Measurements from ENCODE around the gene CHTOP. TPM values are rescaled to one million over a fixed set of nuclear protein-coding genes. Genes with fewer than 3 reads are reported as not detected.

Gene CHTOP
- total RNA-seq, 1 donor from 2014 or later = 129 TPM

DNA sequence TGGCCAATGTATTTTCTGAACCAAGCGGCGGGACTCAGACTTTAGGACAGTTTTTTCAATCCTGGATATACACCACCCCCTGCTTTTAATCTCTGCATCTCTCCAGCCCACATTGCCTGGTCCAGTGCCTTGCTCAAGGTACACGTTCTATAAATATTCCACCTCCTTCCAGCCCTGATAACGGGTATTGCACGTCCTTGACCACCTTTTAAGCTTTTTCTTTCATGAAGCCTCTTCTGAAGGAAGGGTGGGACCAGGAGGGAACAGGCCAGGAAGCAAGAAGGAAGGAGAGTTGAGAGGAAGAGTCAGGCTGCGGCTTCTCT is 24.3 kb upstream of the CHTOP start:
- Mint-ChIP-seq H3K27me3 (no peaks in the 10 kb centered on the region), H3K27ac (no peak overlapping the region), H3K4me3 (ENCODE audit: low read depth) (peak overlapping the region; percentile 43), H3K9me3 (ENCODE audit: low read depth) (no peaks in the 10 kb centered on the region), H3K36me3 (ENCODE audit: insufficient read depth) (peaks cover 8% of the 10 kb centered on the region), H3K4me1 (ENCODE audit: low read depth) (peaks cover 40% of the 10 kb centered on the region)
- TF ChIP-seq CTCF (IDR thresholded peaks at IDR 0.05; ENCODE audit: unreplicated experiment) = no peak
- DNase-seq (ENCODE audit: low spot score, unreplicated experiment) = no peak

DNA sequence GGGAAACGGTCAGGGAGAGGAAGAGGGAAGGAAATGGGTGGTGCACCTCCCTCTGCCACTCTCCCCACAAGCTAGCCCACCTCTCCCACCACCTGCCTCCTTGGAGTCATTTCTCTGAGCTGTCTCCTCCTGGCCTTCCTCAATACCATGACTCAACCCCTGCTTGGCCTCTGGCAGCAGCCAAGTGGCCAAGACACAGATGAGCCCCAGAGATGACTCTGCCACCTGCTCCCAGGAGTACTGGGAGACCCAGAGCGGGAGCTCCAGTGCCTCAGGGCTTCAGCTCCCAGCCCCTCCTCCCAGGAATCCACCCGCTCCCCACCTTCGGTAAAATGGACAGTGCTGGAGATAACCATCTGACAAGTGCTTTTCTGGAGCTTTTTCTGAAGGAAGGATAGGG is 23.5 kb upstream of the CHTOP start:
- Mint-ChIP-seq H3K27ac (no peak overlapping the region), H3K9me3 (ENCODE audit: low read depth) (no peaks in the 10 kb centered on the region), H3K27me3 (no peaks in the 10 kb centered on the region), H3K4me3 (ENCODE audit: low read depth) (no peak overlapping the region), H3K36me3 (ENCODE audit: insufficient read depth) (peaks cover 5% of the 10 kb centered on the region), H3K4me1 (ENCODE audit: low read depth) (peaks cover 40% of the 10 kb centered on the region)
- no peak for DNase-seq (ENCODE audit: low spot score, unreplicated experiment)
- TF ChIP-seq CTCF (IDR thresholded peaks at IDR 0.05; ENCODE audit: unreplicated experiment) = no peak

GRCh38 chr1:153610811-153611301 is 23.0 kb upstream of the CHTOP start:
- Mint-ChIP-seq H3K36me3 (ENCODE audit: insufficient read depth) (peaks cover 5% of the 10 kb centered on the region), H3K9me3 (ENCODE audit: low read depth) (no peaks in the 10 kb centered on the region), H3K27ac (peak overlapping the region; percentile 36), H3K4me3 (ENCODE audit: low read depth) (no peak overlapping the region), H3K27me3 (no peaks in the 10 kb centered on the region), H3K4me1 (ENCODE audit: low read depth) (peaks cover 40% of the 10 kb centered on the region)
- no peak for DNase-seq (ENCODE audit: low spot score, unreplicated experiment)
- no peak for TF ChIP-seq CTCF (IDR thresholded peaks at IDR 0.05; ENCODE audit: unreplicated experiment)

GRCh38 chr1:153611356-153611755 is 22.5 kb upstream of the CHTOP start:
- no peak for DNase-seq (ENCODE audit: low spot score, unreplicated experiment)
- peak overlapping the region; percentile 84 for H3K4me3 Mint-ChIP-seq (ENCODE audit: low read depth)
- peaks cover 4% of the 10 kb centered on the region for H3K36me3 Mint-ChIP-seq (ENCODE audit: insufficient read depth)
- peaks cover 41% of the 10 kb centered on the region for H3K4me1 Mint-ChIP-seq (ENCODE audit: low read depth)
- TF ChIP-seq CTCF (IDR thresholded peaks at IDR 0.05; ENCODE audit: unreplicated experiment) = no peak
- no peaks in the 10 kb centered on the region for H3K27me3 Mint-ChIP-seq
- peak overlapping the region; percentile 87 for H3K27ac Mint-ChIP-seq
- no peaks in the 10 kb centered on the region for H3K9me3 Mint-ChIP-seq (ENCODE audit: low read depth)

- Mint-ChIP-seq H3K27me3 (no peaks in the 10 kb centered on the region), H3K4me1 (ENCODE audit: low read depth) (peaks cover 41% of the 10 kb centered on the region), H3K36me3 (ENCODE audit: insufficient read depth) (peaks cover 2% of the 10 kb centered on the region), H3K4me3 (ENCODE audit: low read depth) (peak overlapping the region; percentile 84), H3K9me3 (ENCODE audit: low read depth) (no peaks in the 10 kb centered on the region), H3K27ac (peak overlapping the region; percentile 92)
- TF ChIP-seq CTCF (IDR thresholded peaks at IDR 0.05; ENCODE audit: unreplicated experiment) = no peak
- DNase-seq (ENCODE audit: low spot score, unreplicated experiment) = no peak
Observed at GRCh38 chr1:153612111-153612754, 21.6 kb upstream of the CHTOP start.

Data from progenitor cell of endocrine pancreas (in vitro differentiated cells).